Activated CD8-positive, alpha-beta memory T cell treated with anti-CD3 and anti-CD28 coated beads for 4 hours (primary cell): Measurements from ENCODE around the gene RNU7-1.
A peak's percentile ranks its signal among the peaks of the same experiment; 100 is the strongest.

ENCODE experiments used
- DNase-seq, 2 donors: peaks; one replicate each; pipeline ENCODE4 v3.0.0-alpha.2; 2020; ENCODE audit warnings: low read depth in 2 of 2

Gene RNU7-1

DNA sequence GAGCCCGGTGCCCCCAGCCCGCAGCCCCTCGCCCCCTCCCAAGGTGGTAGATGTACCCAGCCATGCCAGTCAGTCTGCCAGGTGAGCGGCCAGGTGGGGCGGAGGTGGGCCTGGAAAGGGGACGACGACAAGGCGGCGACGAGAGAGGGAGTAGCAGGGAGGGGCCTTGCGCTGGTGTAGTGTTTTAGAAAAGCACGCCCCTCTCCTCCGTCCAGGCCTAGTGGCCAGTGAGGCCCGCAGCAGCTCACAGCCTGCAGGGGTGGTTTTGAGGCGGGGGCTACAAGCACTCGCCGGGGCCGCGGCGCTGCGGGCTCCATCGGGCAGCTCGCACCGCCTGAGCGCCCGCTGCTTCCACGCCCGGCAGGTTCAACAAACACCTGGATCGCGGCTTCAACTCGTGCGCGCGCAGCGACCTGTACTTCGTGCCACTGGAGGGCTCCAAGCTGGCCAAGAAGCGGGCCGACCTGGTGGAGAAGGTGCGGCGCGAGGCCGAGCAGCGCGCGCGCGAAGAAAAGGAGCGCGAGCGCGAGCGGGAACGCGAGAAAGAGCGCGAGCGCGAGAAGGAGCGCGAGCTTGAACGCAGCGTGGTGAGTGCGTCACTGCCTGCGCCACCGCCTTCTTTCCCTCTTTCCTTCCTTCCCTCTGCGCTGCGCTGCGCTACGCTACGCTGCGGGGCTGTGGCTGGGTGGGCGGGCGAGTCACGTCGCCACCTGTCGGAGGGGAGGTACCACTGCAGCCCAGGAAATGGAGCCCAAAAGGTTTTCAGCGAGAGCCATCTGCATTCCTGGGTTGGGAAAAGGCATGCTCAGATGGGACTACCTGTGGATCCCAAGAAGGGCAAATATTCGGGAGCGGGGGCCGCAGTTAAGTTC lies 5.9 kb upstream of the RNU7-1 start:
- peak; percentile 83 to 87 for DNase-seq

DNA sequence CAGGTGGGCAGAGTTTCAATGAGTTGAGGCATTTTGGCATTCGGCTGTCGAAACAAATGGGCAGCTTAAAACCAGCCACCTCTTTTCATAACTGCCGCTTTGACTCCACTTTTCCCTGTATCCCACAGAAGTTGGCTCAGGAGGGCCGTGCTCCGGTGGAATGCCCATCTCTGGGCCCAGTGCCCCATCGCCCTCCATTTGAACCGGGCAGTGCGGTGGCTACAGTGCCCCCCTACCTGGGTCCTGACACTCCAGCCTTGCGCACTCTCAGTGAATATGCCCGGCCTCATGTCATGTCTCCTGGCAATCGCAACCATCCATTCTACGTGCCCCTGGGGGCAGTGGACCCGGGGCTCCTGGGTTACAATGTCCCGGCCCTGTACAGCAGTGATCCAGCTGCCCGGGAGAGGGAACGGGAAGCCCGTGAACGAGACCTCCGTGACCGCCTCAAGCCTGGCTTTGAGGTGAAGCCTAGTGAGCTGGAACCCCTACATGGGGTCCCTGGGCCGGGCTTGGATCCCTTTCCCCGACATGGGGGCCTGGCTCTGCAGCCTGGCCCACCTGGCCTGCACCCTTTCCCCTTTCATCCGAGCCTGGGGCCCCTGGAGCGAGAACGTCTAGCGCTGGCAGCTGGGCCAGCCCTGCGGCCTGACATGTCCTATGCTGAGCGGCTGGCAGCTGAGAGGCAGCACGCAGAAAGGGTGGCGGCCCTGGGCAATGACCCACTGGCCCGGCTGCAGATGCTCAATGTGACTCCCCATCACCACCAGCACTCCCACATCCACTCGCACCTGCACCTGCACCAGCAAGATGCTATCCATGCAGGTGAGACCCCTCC lies 5.0 kb upstream of the RNU7-1 start:
- no peak for DNase-seq

DNA sequence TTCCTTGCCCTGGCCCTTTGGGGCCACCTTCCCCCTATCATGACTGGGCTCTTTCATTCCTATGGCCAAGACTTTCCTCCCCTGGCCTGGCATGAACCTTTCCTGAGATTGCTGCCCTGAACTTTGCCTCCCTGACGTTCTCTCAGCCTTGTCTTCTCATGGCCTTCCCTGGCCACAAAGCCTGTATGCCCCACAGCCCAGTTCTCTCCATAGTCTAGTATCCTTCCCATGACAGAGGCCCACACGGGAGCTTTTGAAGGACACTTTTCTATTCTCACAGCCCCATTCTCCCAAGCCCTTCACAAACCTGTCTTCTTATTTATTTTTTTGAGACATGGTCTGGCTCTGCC lies 4.5 kb upstream of the RNU7-1 start:
- no peak for DNase-seq

- DNase-seq: no peak
Measured at GRCh38 chr12:6941267-6941666, 2.3 kb upstream of the RNU7-1 start.

DNA sequence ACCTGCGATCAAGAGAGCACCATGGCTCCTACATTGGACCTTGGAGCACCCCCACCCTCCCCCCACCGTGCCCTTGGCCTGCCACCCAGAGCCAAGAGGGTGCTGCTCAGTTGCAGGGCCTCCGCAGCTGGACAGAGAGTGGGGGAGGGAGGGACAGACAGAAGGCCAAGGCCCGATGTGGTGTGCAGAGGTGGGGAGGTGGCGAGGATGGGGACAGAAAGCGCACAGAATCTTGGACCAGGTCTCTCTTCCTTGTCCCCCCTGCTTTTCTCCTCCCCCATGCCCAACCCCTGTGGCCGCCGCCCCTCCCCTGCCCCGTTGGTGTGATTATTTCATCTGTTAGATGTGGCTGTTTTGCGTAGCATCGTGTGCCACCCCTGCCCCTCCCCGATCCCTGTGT lies 1.8 kb upstream of the RNU7-1 start:
- no peak for DNase-seq

- no peak for DNase-seq
Measured at GRCh38 chr12:6942331-6942665, 1.3 kb upstream of the RNU7-1 start.

DNA sequence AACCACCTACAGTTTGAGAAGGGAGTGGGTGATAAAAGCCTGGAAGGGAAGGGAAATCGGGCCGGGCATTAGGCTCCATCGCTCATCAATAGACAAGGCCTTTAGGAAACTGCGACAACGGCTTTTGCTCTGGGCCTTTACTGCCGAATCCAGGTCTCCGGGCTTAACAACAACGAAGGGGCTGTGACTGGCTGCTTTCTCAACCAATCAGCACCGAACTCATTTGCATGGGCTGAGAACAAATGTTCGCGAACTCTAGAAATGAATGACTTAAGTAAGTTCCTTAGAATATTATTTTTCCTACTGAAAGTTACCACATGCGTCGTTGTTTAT lies 261 bp upstream of the RNU7-1 start:
- DNase-seq: no peak

- DNase-seq: peak; percentile 73 to 76
Measured at GRCh38 chr12:6944381-6945186, 968 bp downstream of the RNU7-1 start.

GRCh38 chr12:6945613-6946012 lies 2.0 kb downstream of the RNU7-1 start:
- no peak for DNase-seq

- DNase-seq: no peak
Measured at GRCh38 chr12:6946033-6946919, 2.7 kb downstream of the RNU7-1 start.

- DNase-seq: no peak
Measured at GRCh38 chr12:6946920-6947374, 3.3 kb downstream of the RNU7-1 start.

- no peak for DNase-seq
Measured at GRCh38 chr12:6947615-6948014, 4.0 kb downstream of the RNU7-1 start.

DNA sequence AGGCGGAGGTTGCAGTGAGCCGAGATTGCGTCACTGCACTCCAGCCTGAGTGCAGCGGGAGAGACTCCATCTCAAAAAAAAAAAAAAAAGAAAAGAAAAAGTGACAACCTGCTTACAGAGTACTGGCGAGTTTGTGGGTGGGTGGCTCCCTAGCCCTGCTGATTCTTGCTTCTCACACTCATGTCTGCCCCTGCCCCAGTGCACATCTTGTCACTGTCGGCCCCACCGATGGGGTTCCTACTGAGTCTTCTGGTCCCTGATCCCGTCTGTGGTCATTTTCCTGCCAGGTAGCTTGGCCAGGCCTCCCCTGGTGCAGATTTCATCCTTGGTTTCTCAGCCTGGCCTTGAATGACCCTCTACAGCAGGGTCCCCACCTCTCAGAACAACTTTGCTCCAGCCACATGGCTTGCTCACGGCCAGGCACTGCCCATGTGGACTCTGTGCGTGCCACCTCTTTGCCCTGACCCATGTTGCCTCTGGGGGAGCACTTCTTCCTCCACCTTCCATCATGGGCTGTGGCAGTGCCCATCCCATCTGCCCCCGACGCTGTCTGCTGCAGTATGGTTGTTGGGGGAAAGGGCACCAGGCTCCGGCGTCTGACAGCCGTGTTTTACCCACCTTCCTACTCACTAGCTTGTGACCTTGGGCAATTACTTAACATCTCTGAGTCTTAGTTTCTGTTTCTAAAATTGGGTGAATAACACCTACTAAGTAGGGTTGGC lies 5.4 kb downstream of the RNU7-1 start:
- no peak for DNase-seq

DNA sequence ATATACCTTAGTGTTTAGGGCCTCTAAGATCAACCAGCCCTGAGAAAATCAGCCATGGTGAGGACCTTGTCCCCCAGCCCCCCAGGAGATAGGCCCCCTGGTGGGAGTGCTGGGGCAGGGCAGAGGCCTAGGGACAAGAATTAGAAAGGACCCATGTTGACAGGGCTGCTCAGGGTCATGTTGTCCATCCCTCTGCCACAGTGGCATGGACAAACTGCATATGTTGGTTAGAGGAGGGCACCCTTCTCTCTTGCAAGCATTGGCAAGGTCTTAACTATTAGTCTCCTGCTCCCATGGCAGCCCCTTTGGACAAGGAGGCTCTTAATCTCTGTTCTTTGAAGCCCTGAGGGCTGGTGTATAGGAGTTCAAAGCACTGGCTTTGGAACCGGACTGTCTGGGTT lies 6.8 kb downstream of the RNU7-1 start:
- DNase-seq: no peak

DNA sequence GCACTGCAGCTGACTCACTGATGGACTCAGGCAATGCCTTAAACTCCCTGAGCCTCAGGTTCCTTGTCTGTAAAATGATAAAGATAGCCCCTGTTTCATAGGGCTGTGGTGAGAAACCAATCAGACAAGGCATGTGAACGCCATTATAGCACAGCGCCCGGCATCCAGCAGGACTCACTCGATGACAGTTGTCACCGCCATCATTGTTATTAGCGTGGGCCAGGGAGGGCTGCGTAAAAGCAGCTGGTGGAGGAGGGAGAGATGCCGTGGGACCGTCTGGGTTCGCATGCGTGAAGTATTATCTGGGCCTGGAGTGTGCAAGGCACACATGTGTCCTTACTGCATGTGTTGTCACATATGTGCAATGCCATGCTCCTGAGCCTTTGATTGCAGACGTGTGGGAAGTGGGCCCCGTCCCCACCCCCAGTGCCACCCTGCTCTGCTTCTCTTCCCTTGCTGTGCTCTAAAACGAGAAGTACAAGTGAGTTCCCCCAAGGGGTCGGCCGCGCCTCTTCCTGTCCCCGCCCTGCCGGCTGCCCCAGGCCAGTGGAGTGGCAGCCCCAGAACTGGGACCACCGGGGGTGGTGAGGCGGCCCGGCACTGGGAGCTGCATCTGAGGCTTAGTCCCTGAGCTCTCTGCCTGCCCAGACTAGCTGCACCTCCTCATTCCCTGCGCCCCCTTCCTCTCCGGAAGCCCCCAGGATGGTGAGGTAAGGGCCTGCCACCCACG lies 7.4 kb downstream of the RNU7-1 start, which contains the start of gene PTPN6:
TSS of gene PTPN6 (plus strand) at position 546 of the 730 bp plus-strand sequence. CDS start at position 703, 157 bp downstream.
- peak in 1 of 2 donors; percentile 65 for DNase-seq

DNA sequence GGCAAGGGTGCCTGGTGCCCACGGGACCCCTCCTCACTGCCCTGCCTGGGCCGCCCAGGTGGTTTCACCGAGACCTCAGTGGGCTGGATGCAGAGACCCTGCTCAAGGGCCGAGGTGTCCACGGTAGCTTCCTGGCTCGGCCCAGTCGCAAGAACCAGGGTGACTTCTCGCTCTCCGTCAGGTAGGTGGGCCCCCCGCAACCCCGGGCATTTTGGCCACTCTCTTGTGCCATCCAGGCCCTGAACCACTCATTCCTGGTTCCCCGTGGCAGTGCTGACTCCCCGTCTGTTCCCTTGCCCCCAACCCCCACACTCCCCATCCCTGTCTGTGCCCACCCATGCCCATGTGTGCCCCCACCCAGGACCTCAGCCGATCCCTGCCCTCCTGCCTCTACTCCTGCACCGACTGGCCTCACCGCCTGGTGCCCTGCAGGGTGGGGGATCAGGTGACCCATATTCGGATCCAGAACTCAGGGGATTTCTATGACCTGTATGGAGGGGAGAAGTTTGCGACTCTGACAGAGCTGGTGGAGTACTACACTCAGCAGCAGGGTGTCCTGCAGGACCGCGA lies 8.0 kb downstream of the RNU7-1 start:
- no peak for DNase-seq

DNA sequence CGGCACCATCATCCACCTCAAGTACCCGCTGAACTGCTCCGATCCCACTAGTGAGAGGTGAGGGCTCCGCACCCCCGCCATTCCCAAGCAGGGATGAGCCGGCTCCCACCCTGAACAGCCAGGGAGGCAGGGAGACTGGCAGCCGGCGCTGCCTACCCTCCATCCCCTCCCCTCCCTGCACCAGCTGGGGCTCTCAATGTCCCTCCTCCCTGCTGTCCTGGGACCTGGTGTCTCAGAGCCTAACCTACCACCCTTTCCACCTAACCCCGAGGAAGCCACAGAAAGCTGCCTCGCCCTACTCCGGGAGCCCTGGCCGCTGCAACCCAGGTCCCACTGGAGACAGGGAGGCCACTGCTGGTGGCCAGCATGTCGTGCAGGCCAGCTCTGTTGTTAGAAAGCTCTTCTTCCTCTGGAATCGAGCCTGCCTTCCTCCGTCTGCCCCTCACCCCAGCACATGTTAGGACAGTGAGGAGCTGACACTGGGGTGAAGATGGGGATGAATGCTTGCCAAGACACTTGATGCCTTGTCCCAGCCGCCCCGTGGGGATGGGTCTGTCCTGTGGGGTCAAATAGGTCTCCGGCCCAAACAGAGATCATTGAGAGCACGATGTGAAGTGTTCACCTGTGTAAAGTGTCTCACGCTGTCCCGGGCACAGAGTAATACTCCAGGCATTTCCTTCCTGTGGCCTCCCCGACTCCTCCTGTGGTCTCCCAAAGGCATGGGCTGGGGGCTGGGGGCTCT lies 8.7 kb downstream of the RNU7-1 start:
- DNase-seq: no peak

- DNase-seq: no peak
Measured at GRCh38 chr12:6952863-6953441, 9.3 kb downstream of the RNU7-1 start.
